B cell (primary cell): ENCODE measurements around the gene TSPAN10. TPM values are rescaled to one million over a fixed set of nuclear protein-coding genes. Genes with fewer than 3 reads are reported as not detected.

Experiments
- ATAC-seq: fragments of 200-7000 bp; cut with Tn5 transposase; one replicate; pipeline ENCODE4 v1.10.0; 2021; ENCODE audit warnings: low read depth, mild to moderate bottlenecking, moderate number of reproducible peaks, moderate library complexity
- CTCF ChIA-PET: fragments of 350-600 bp; sonication (Branson Sonifier 250); formaldehyde crosslinking; loops from one replicate; lab custom pipeline; 2021; ENCODE audit warnings: antibody characterized with exemption, inconsistent platforms; lab: Charles Lee
- POLR2A ChIA-PET: fragments of 350-600 bp; sonication (Branson Sonifier 250); formaldehyde crosslinking; loops from one replicate; lab custom pipeline; 2021; ENCODE audit warnings: antibody characterized with exemption; lab: Charles Lee
- DNase-seq: peaks from one replicate; pipeline ENCODE4 v3.0.0; 2013
- H2AFZ ChIP-seq: 2 replicates; pipeline ENCODE4 v1.6.1; 2012; ENCODE audit warnings: mild to moderate bottlenecking, low read depth, low read length; ENCODE audit not compliant: insufficient read depth, poor library complexity, severe bottlenecking
- H3K27ac ChIP-seq, 2 donors: 1 replicate in 1 of 2; 2 replicates in 1 of 2; pipeline ENCODE4 v1.5.1; 2012 to 2013; ENCODE audit warnings: low read length in 2 of 2, mild to moderate bottlenecking in 2 of 2, moderate library complexity in 1 of 2
- H3K27me3 ChIP-seq, 4 experiments: fragments of 200-600 bp in 1 of 4; sonication (generic) in 1 of 4; replicated peaks in 1 of 4; 1 replicate in 2 of 4; 2 replicates in 2 of 4; pipeline versions ENCODE4 v1.6.1 to v1.7.0; 2013 to 2016; ENCODE audit warnings: low read length in 3 of 4, mild to moderate bottlenecking in 2 of 4, mixed read lengths in 1 of 4, moderate library complexity in 1 of 4; ENCODE audit not compliant: insufficient read depth in 4 of 4, control insufficient read depth in 3 of 4; ENCODE audit errors: control extremely low read depth in 1 of 4
- H3K36me3 ChIP-seq, 2 experiments: replicated peaks in 1 of 2; 1 replicate in 1 of 2; 2 replicates in 1 of 2; pipeline versions ENCODE4 v1.6.1 to v1.7.1; 2013; ENCODE audit warnings: low read length in 1 of 2; ENCODE audit not compliant: insufficient read depth in 2 of 2, control insufficient read depth in 1 of 2; ENCODE audit errors: control extremely low read depth in 1 of 2, extremely low read depth in 1 of 2
- H3K4me1 ChIP-seq, 2 donors: fragments of 200-600 bp in 1 of 2; sonication (generic) in 1 of 2; 1 replicate in 1 of 2; 2 replicates in 1 of 2; pipeline versions ENCODE4 v1.5.1 to v1.6.1; 2013 to 2017; ENCODE audit warnings: low read length in 2 of 2; ENCODE audit not compliant: control insufficient read depth in 2 of 2, insufficient read depth in 2 of 2
- H3K4me2 ChIP-seq: replicated peaks from 2 replicates; pipeline ENCODE3; 2012; ENCODE audit warnings: mild to moderate bottlenecking, low read depth, low read length; ENCODE audit not compliant: poor library complexity, severe bottlenecking
- H3K4me3 ChIP-seq, 5 experiments: fragments of 200-600 bp in 1 of 5; sonication (generic) in 1 of 5; 1 replicate in 3 of 5; 2 replicates in 2 of 5; pipeline versions ENCODE4 v1.5.1 to v1.7.0; 2011 to 2016; ENCODE audit warnings: low read length in 4 of 5, mild to moderate bottlenecking in 4 of 5, low read depth in 2 of 5, control low read depth in 1 of 5, moderate library complexity in 1 of 5; ENCODE audit not compliant: insufficient read depth in 1 of 5; ENCODE audit errors: control extremely low read depth in 1 of 5, extremely low read depth in 1 of 5
- H3K79me2 ChIP-seq: fragments of 200-600 bp; sonication (generic); one replicate; pipeline ENCODE4 v1.6.0; 2016; ENCODE audit warnings: low read length; ENCODE audit not compliant: control insufficient read depth, insufficient read depth
- H3K9ac ChIP-seq: fragments of 200-600 bp; sonication (generic); 2 replicates; pipeline ENCODE4 v1.6.1; 2017; ENCODE audit warnings: mild to moderate bottlenecking, low read length, moderate library complexity
- H3K9me3 ChIP-seq, 3 donors: one replicate each; pipeline versions ENCODE4 v1.6.1 to v1.7.1; 2013; ENCODE audit warnings: low read length in 2 of 3; ENCODE audit not compliant: control insufficient read depth in 2 of 3, insufficient read depth in 1 of 3; ENCODE audit errors: control extremely low read depth in 1 of 3
- H4K20me1 ChIP-seq: 2 replicates; pipeline ENCODE4 v1.6.0; 2012; ENCODE audit warnings: mild to moderate bottlenecking, low read length; ENCODE audit not compliant: insufficient read depth, control insufficient read depth, poor library complexity, severe bottlenecking
- H3K27ac Mint-ChIP-seq: one replicate; pipeline ENCODE4 v1.8.0; 2021; ENCODE audit warnings: mixed read lengths
- H3K27me3 Mint-ChIP-seq: one replicate; pipeline ENCODE4 v1.8.0; 2021; ENCODE audit warnings: mixed read lengths
- H3K4me1 Mint-ChIP-seq: one replicate; pipeline ENCODE4 v1.8.0; 2021; ENCODE audit warnings: mixed read lengths
- H3K4me3 Mint-ChIP-seq: one replicate; pipeline ENCODE4 v1.8.0; 2021; ENCODE audit warnings: mixed read lengths
- H3K9me3 Mint-ChIP-seq: one replicate; pipeline ENCODE4 v1.8.0; 2022; ENCODE audit warnings: mixed read lengths; ENCODE audit not compliant: insufficient read depth
- EZH2 ChIP-seq: IDR thresholded peaks from 2 replicates; pipeline ENCODE4 v1.6.1; 2012; ENCODE audit warnings: borderline replicate concordance, low read depth, mild to moderate bottlenecking, moderate library complexity, low read length; ENCODE audit not compliant: insufficient read depth, poor library complexity, severe bottlenecking
- WGBS: methylation state at CpG from one replicate; pipeline ENCODE4 v1.1.5; 2013; ENCODE audit warnings: missing lambda C conversion rate; ENCODE audit not compliant: insufficient coverage; 5-methylcytosine and 5-hydroxymethylcytosine counted together
- intact Hi-C: fragments of 100-400 bp; cut with micrococcal nuclease; formaldehyde crosslinking; loops from one replicate; pipeline ENCODE4 v1.10.0; 2022
- polyA minus RNA-seq: library from RNA; depleted of rRNA, polyadenylated mRNA; stranded (reverse); fragments of >200 nt; gene quantifications from 2 replicates; pipeline ENCODE4 v1.2.3, GENCODE V29; 2012
- polyA plus RNA-seq: library from polyadenylated mRNA; depleted of rRNA; stranded (reverse); fragments of >200 nt; gene quantifications from 2 replicates; pipeline ENCODE4 v1.2.3, GENCODE V29; 2012
- total RNA-seq, 2 donors: library from RNA; stranded (reverse); fragments of 120-200 nt in 1 of 2; gene quantifications; 1 replicate in 1 of 2; 2 replicates in 1 of 2; pipeline versions ENCODE4 v1.2.3 to v1.2.4, GENCODE V29; 2013 to 2022
- TF ChIP-seq, protein P1 (sequence below): fragments of 200-600 bp; IDR thresholded peaks from one replicate; pipeline ENCODE4 v1.8.0; 2022; ENCODE audit warnings: antibody characterized with exemption, mild to moderate bottlenecking

TSPAN10 gene
- total RNA-seq: 1.1 and 1.6 TPM in 2 replicates
- total RNA-seq (2013): 0.42 TPM
- polyA plus RNA-seq: 0.34 and 0.45 TPM in 2 replicates
- 0.43 TPM in 1 of 2 replicates, not detected in the other for polyA minus RNA-seq

DNA sequence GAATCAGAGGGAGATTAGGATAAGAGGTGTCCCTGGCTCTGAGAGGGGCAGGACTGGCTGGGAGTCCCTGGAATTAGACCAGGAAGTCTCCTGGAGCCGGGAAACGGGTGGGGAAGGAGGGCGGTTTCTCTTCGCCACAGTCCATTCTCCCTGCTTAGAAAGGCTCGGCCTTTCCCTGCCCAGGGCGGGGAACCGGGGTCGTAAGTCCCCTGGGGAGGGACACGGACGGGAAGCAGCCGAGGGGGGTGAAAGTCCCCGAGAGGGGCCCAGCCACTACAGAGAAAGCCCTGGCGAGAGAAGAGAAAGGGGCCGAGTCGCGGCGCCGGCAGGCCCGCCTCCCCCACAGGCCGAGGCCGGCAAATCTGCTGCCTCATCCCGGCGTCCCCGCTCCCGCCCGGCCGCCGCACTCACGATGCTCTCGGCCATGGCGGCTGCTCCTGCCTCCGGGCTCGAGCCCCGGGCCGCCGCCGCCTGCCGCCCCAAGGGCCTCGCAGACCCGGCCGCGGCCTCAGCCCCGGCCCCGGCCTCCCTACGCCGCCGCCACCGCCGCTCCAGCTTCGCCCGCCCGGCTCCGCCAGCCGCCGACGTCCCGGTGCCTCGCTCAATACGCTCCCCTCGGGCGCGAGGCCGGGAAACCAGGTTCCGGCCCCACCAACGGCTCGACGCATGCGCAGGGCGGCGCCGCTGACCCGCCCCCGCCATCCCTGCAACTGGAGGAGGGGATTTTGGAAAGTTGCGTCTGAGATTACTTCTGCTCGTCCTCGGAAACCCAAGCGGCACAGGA, at the start of gene TSPAN10, which contains the start of gene NPLOC4:
TSPAN10 (plus strand) TSS at position 692 of the 784 bp plus-strand sequence. CDS start 5,217 bp downstream, outside the sequence.
NPLOC4 (minus strand) TSS at position 608 of the 784 bp plus-strand sequence; CDS start at position 426, 182 bp downstream.
- Histone ChIP-seq H3K4me3 (peak within 1 kb of the TSS; percentile 45 to 88 (median 77)), H3K27ac (peak within 1 kb of the TSS in 1 of 2 donors; percentile 81), H3K4me1 (peaks cover 11 to 25% of the 10 kb centered on the region in 2 donors), H2AFZ (peak within 1 kb of the TSS; percentile 85), H3K9ac (peak within 1 kb of the TSS; percentile 89), H3K36me3 (no peaks in the 10 kb centered on the region), H3K27me3 (no peaks in the 10 kb centered on the region), H3K4me2 (peak within 1 kb of the TSS; percentile 87), H3K79me2 (peaks cover 47% of the 10 kb centered on the region), H4K20me1 (peaks cover 22% of the 10 kb centered on the region), H3K9me3 (no peaks in the 10 kb centered on the region)
- Mint-ChIP-seq H3K27ac (peak within 1 kb of the TSS; percentile 89), H3K27me3 (no peaks in the 10 kb centered on the region), H3K4me1 (peaks cover 21% of the 10 kb centered on the region), H3K4me3 (peak within 1 kb of the TSS; percentile 95), H3K9me3 (no peaks in the 10 kb centered on the region)
- ATAC-seq: peak; percentile 94
- intact Hi-C loops: loop anchor here (1.0 kb wide), 1 partner anchor 30 kb away; the partner anchor contains the start of genes CCDC137 and OXLD1
- ChIA-PET CTCF (no interaction called here), POLR2A (no interaction called here)
- DNase-seq: peak; percentile 91
- under 1% methylated on average over 73 of the region's 77 CpGs for WGBS
- TF ChIP-seq, protein P1, sequence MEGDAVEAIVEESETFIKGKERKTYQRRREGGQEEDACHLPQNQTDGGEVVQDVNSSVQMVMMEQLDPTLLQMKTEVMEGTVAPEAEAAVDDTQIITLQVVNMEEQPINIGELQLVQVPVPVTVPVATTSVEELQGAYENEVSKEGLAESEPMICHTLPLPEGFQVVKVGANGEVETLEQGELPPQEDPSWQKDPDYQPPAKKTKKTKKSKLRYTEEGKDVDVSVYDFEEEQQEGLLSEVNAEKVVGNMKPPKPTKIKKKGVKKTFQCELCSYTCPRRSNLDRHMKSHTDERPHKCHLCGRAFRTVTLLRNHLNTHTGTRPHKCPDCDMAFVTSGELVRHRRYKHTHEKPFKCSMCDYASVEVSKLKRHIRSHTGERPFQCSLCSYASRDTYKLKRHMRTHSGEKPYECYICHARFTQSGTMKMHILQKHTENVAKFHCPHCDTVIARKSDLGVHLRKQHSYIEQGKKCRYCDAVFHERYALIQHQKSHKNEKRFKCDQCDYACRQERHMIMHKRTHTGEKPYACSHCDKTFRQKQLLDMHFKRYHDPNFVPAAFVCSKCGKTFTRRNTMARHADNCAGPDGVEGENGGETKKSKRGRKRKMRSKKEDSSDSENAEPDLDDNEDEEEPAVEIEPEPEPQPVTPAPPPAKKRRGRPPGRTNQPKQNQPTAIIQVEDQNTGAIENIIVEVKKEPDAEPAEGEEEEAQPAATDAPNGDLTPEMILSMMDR: no peak
- TF ChIP-seq EZH2: no peak

DNA sequence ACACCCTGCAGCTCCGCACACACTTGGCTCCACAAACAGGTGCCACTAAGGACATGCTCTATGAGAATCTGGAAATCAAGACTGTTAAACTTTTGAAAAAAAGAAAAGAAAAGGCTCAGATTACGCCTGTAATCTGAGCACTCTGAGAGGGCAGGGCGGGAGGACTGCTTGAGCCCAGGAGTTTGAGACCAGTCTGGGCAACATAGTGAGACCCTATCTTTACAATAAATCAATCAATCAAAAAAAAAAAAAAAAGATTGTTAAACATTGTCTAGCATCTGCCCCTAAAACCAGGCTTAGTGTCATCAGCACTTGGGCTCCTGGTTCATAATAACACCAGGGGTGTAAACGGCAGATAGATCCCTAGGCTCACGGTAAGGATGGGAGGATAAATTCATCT, 47.4 kb upstream of the TSPAN10 start:
- no peak overlapping the region for H2AFZ ChIP-seq
- intact Hi-C loops: no loop called here
- Mint-ChIP-seq H3K27ac (no peak overlapping the region), H3K9me3 (no peaks in the 10 kb centered on the region), H3K4me1 (no peaks in the 10 kb centered on the region), H3K27me3 (no peaks in the 10 kb centered on the region), H3K4me3 (no peak overlapping the region)
- H3K27ac ChIP-seq: no peak overlapping the region
- H3K36me3 ChIP-seq: peaks cover 18 to 66% of the 10 kb centered on the region in 2 experiments
- peaks cover 32% of the 10 kb centered on the region for H3K79me2 ChIP-seq
- H4K20me1 ChIP-seq: no peaks in the 10 kb centered on the region
- H3K9ac ChIP-seq: no peak overlapping the region
- WGBS: 100% methylated on average over 4 of the region's 5 CpGs
- no peak for ATAC-seq
- ChIA-PET POLR2A (interaction anchor here (1.2 kb wide), 1 partner anchor 11 kb away, joined by 3 read pairs; no protein-coding TSS in a partner anchor), CTCF (no interaction called here)
- H3K27me3 ChIP-seq: no peaks in the 10 kb centered on the region
- H3K4me1 ChIP-seq: no peaks in the 10 kb centered on the region
- no peaks in the 10 kb centered on the region for H3K9me3 ChIP-seq
- TF ChIP-seq, protein P1: no peak
- no peak for TF ChIP-seq EZH2
- H3K4me2 ChIP-seq: no peak overlapping the region
- DNase-seq: no peak
- H3K4me3 ChIP-seq: no peak overlapping the region
